H9 (cell line): Measurements from ENCODE around the gene BSDC1. TPM values are rescaled to one million over a fixed set of nuclear protein-coding genes. Genes with fewer than 3 reads are reported as not detected.
A peak's percentile ranks its signal among the peaks of the same experiment; 100 is the strongest.

Experiments used
- DNase-seq: peaks from one replicate; pipeline ENCODE4 v3.0.0-alpha.2; 2017
- H2AFZ ChIP-seq: one replicate; pipeline ENCODE4 v1.6.1; 2013; ENCODE audit warnings: mild to moderate bottlenecking, low read length, control low read depth, moderate library complexity
- H2AK5ac ChIP-seq: 2 replicates; pipeline ENCODE4 v1.6.1; 2013; ENCODE audit warnings: low read length, control low read depth, mixed read lengths; ENCODE audit not compliant: insufficient read length
- H2BK120ac ChIP-seq: one replicate; pipeline ENCODE4 v1.6.1; 2013; ENCODE audit warnings: low read depth, mild to moderate bottlenecking, low read length, control low read depth, inconsistent platforms; ENCODE audit not compliant: poor library complexity, severe bottlenecking
- H2BK12ac ChIP-seq: 2 replicates; pipeline ENCODE4 v1.6.1; 2013; ENCODE audit warnings: low read length, control low read depth, mixed read lengths, low read depth; ENCODE audit not compliant: insufficient read length
- H2BK15ac ChIP-seq: 2 replicates; pipeline ENCODE4 v1.6.1; 2013; ENCODE audit warnings: low read depth, low read length, control low read depth
- H2BK20ac ChIP-seq: one replicate; pipeline ENCODE4 v1.6.1; 2013; ENCODE audit warnings: low read depth, mild to moderate bottlenecking, low read length, control low read depth, inconsistent platforms; ENCODE audit not compliant: poor library complexity, severe bottlenecking
- H2BK5ac ChIP-seq: 2 replicates; pipeline ENCODE4 v1.6.1; 2013; ENCODE audit warnings: low read length, control low read depth, mixed read lengths; ENCODE audit not compliant: insufficient read length
- H3K14ac ChIP-seq: 2 replicates; pipeline ENCODE4 v1.6.1; 2013; ENCODE audit warnings: low read length, control low read depth; ENCODE audit not compliant: insufficient read depth
- H3K18ac ChIP-seq: 2 replicates; pipeline ENCODE4 v1.6.1; 2013; ENCODE audit warnings: low read depth, mild to moderate bottlenecking, mixed read lengths, low read length, control low read depth; ENCODE audit not compliant: insufficient read length
- H3K23ac ChIP-seq: 2 replicates; pipeline ENCODE4 v1.6.1; 2013; ENCODE audit warnings: low read length, control low read depth, mixed read lengths, low read depth; ENCODE audit not compliant: insufficient read length
- H3K23me2 ChIP-seq: 2 replicates; pipeline ENCODE4 v1.6.1; 2013; ENCODE audit warnings: low read depth, mild to moderate bottlenecking, mixed read lengths, low read length, control low read depth; ENCODE audit not compliant: insufficient read length, poor library complexity, severe bottlenecking
- H3K27ac ChIP-seq: 2 replicates; pipeline ENCODE4 v1.5.1; 2013; ENCODE audit warnings: low read length, control low read depth, mixed read lengths, low read depth; ENCODE audit not compliant: insufficient read length
- H3K27me3 ChIP-seq: 2 replicates; pipeline ENCODE4 v1.6.1; 2013; ENCODE audit warnings: low read length, control low read depth, inconsistent platforms; ENCODE audit not compliant: insufficient read depth
- H3K4ac ChIP-seq: 2 replicates; pipeline ENCODE4 v1.6.1; 2013; ENCODE audit warnings: low read depth, mild to moderate bottlenecking, control low read depth, inconsistent platforms, low read length, moderate library complexity
- H3K4me1 ChIP-seq: 2 replicates; pipeline ENCODE4 v1.6.1; 2013; ENCODE audit warnings: low read length, control low read depth, inconsistent platforms; ENCODE audit not compliant: insufficient read depth
- H3K4me2 ChIP-seq: 2 replicates; pipeline ENCODE4 v1.6.1; 2013; ENCODE audit warnings: low read length, control low read depth, mixed read lengths; ENCODE audit not compliant: insufficient read length, insufficient read depth
- H3K56ac ChIP-seq: 2 replicates; pipeline ENCODE4 v1.6.1; 2013; ENCODE audit warnings: low read depth, mild to moderate bottlenecking, mixed read lengths, low read length, control low read depth; ENCODE audit not compliant: insufficient read length
- H3K79me1 ChIP-seq: 2 replicates; pipeline ENCODE4 v1.6.1; 2013; ENCODE audit warnings: low read depth, mild to moderate bottlenecking, moderate library complexity, low read length, control low read depth, inconsistent platforms; ENCODE audit not compliant: insufficient read depth, poor library complexity, severe bottlenecking
- H3K79me2 ChIP-seq: 2 replicates; pipeline ENCODE4 v1.6.1; 2013; ENCODE audit warnings: low read length, control low read depth, inconsistent platforms; ENCODE audit not compliant: insufficient read depth
- H3K9ac ChIP-seq: 2 replicates; pipeline ENCODE4 v1.6.1; 2013; ENCODE audit warnings: low read length, control low read depth, mixed read lengths; ENCODE audit not compliant: insufficient read length; ENCODE audit errors: extremely low read depth
- H3K9me3 ChIP-seq: one replicate; pipeline ENCODE4 v1.6.1; 2013; ENCODE audit warnings: low read depth, low read length, inconsistent platforms; ENCODE audit not compliant: control insufficient read depth
- H3T11ph ChIP-seq: one replicate; pipeline ENCODE4 v1.6.1; 2013; ENCODE audit warnings: mild to moderate bottlenecking, low read length, control low read depth, inconsistent platforms
- H4K20me1 ChIP-seq: one replicate; pipeline ENCODE4 v1.6.1; 2013; ENCODE audit not compliant: control insufficient read depth, insufficient read length, insufficient read depth
- H4K5ac ChIP-seq: 2 replicates; pipeline ENCODE4 v1.6.1; 2013; ENCODE audit warnings: low read depth, mild to moderate bottlenecking, mixed read lengths, low read length, control low read depth; ENCODE audit not compliant: insufficient read length
- H4K8ac ChIP-seq: replicated peaks from 2 replicates; pipeline ENCODE4 v1.6.1; 2013; ENCODE audit warnings: low read length, control low read depth, mixed read lengths, low read depth; ENCODE audit not compliant: insufficient read length
- H4K91ac ChIP-seq: 2 replicates; pipeline ENCODE4 v1.6.1; 2013; ENCODE audit warnings: low read depth, mild to moderate bottlenecking, moderate library complexity, mixed read lengths, low read length, control low read depth; ENCODE audit not compliant: insufficient read length
- H3K27ac Mint-ChIP-seq, 3 experiments: 2 replicates in 2 of 3; 3 replicates in 1 of 3; pipeline ENCODE4 v1.8.0; 2020 to 2021; ENCODE audit warnings: mixed read lengths in 3 of 3, mild to moderate bottlenecking in 1 of 3, moderate library complexity in 1 of 3
- H3K27me3 Mint-ChIP-seq: 2 replicates; pipeline ENCODE4 v1.8.0; 2021; ENCODE audit warnings: low read depth, mild to moderate bottlenecking, moderate library complexity, mixed read lengths
- H3K36me3 Mint-ChIP-seq, 3 experiments: 2 replicates in 2 of 3; 3 replicates in 1 of 3; pipeline ENCODE4 v1.8.0; 2020 to 2021; ENCODE audit warnings: low read depth in 3 of 3, mixed read lengths in 3 of 3; ENCODE audit not compliant: insufficient read depth in 1 of 3
- H3K4me1 Mint-ChIP-seq, 2 experiments: 2 replicates each; pipeline ENCODE4 v1.8.0; 2020; ENCODE audit warnings: mixed read lengths in 2 of 2
- H3K4me3 Mint-ChIP-seq, 2 experiments: 2 replicates in 1 of 2; 3 replicates in 1 of 2; pipeline ENCODE4 v1.8.0; 2020 to 2021; ENCODE audit warnings: mild to moderate bottlenecking in 2 of 2, mixed read lengths in 2 of 2, moderate library complexity in 1 of 2
- H3K9me3 Mint-ChIP-seq, 2 experiments: 2 replicates in 1 of 2; 3 replicates in 1 of 2; pipeline ENCODE4 v1.8.0; 2020; ENCODE audit warnings: mild to moderate bottlenecking in 2 of 2, mixed read lengths in 2 of 2, moderate library complexity in 1 of 2
- CTCF ChIP-seq: fragments of 200-600 bp; sonication (generic); conservative IDR thresholded peaks from 3 replicates; pipeline ENCODE4 v1.8.0; 2021; ENCODE audit warnings: antibody characterized with exemption, mild to moderate bottlenecking
- WGBS: extraction: QIAGEN DNeasy Blood & Tissue Kit; methylation state at CpG from one replicate; pipeline ENCODE4 v1.1.7; 2013; ENCODE audit warnings: missing lambda C conversion rate, low lambda C conversion rate, mixed read lengths; ENCODE audit not compliant: insufficient read length; ENCODE audit errors: extremely low coverage; 5-methylcytosine and 5-hydroxymethylcytosine counted together
- total RNA-seq: library from RNA; stranded (reverse); gene quantifications from 2 replicates; pipeline ENCODE4 v1.2.1, GENCODE V29; 2021

The BSDC1 gene
- total RNA-seq, 1 experiment from 2014 or later, result 52.6 TPM

DNA sequence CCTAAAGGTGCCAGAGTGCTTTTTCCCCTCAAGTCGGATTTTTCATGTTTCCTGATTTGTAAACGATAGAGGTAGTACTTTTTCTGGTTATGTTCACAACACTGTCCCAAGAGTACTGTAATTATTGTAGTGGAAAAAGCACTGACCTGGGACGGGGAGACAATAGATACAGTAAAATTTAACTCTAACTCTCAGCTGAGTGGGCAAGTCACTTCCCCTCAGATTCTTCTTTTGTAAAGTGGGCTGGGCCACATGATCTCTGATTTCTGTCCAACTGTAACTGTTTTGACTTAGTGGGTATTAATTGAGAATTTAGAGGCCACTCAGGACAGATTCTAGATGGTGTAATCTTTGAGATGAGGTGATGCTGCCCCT, 77.4 kb downstream of the BSDC1 start:
- Histone ChIP-seq H2BK5ac (no peak overlapping the region), H4K8ac (no peak overlapping the region), H2BK15ac (no peak overlapping the region), H3K23ac (no peak overlapping the region), H2AFZ (no peak overlapping the region), H3K79me2 (peaks cover 2% of the 10 kb centered on the region; the same call in 1 of the 2 replicates), H3K9ac (no peak overlapping the region), H3K4me2 (no peak overlapping the region), H2BK12ac (no peak overlapping the region), H3K27me3 (no peaks in the 10 kb centered on the region), H3K27ac (no peak overlapping the region), H2AK5ac (no peak overlapping the region), H3K4me1 (no peaks in the 10 kb centered on the region), H3T11ph (no peak overlapping the region), H3K9me3 (no peaks in the 10 kb centered on the region), H4K5ac (no peak overlapping the region), H3K4ac (no peak overlapping the region), H3K56ac (no peak overlapping the region), H3K14ac (no peak overlapping the region), H3K18ac (no peak overlapping the region), H2BK20ac (no peak overlapping the region), H4K20me1 (no peaks in the 10 kb centered on the region), H3K23me2 (no peaks in the 10 kb centered on the region), H2BK120ac (no peak overlapping the region), H3K79me1 (no peaks in the 10 kb centered on the region), H4K91ac (no peak overlapping the region)
- no peak for DNase-seq
- peaks cover 0 to 4% of the 10 kb centered on the region in 2 experiments; a peak in 1 of 4 replicates for H3K4me1 Mint-ChIP-seq
- H3K36me3 Mint-ChIP-seq, result peaks cover 8 to 38% (median 30%) of the 10 kb centered on the region in 3 experiments; a peak in 6 of 7 replicates
- no peak overlapping the region for H3K4me3 Mint-ChIP-seq
- 0 out of 7 replicates have a peak overlapping the region, but pooled peaks of 1 of the 3 experiments have one; percentile 8 for H3K27ac Mint-ChIP-seq
- TF ChIP-seq CTCF, result no peak
- WGBS, result no CpG with 5 or more reads among the region's 3 CpGs
- no peaks in the 10 kb centered on the region for H3K9me3 Mint-ChIP-seq
- H3K27me3 Mint-ChIP-seq, result no peaks in the 10 kb centered on the region

Other genes with a start within 250 kb of the BSDC1 start
- gene TXLNA, start 214.8 kb downstream of the BSDC1 start, total RNA-seq, result 67.3 and 69.4 TPM in 2 replicates
- gene CCDC28B, start 193.8 kb downstream of the BSDC1 start, total RNA-seq, result 20.7 and 21.3 TPM in 2 replicates
- gene IQCC, start 188.8 kb downstream of the BSDC1 start, total RNA-seq, result 5.1 and 5.3 TPM in 2 replicates
- gene DCDC2B, start 185.4 kb downstream of the BSDC1 start, total RNA-seq, result not detected in 2 replicates
- 19.5 and 19.7 TPM in 2 replicates for gene TMEM234, start 172.1 kb downstream of the BSDC1 start, total RNA-seq
- gene EIF3I, start 172.0 kb downstream of the BSDC1 start, total RNA-seq, result 222 and 224 TPM in 2 replicates
- gene FAM167B, start 147.2 kb downstream of the BSDC1 start, total RNA-seq, result 1.5 and 2.1 TPM in 2 replicates
- gene LCK, start 143.2 kb downstream of the BSDC1 start, total RNA-seq, result 37.0 and 37.6 TPM in 2 replicates
- gene HDAC1, start 102.4 kb downstream of the BSDC1 start, total RNA-seq, result 162 and 174 TPM in 2 replicates
- gene MARCKSL1, start 58.2 kb downstream of the BSDC1 start, total RNA-seq, result 457 and 470 TPM in 2 replicates
- gene FAM229A, start 32.0 kb downstream of the BSDC1 start, total RNA-seq, result 5.6 and 8.3 TPM in 2 replicates
- 1.6 and 2.1 TPM in 2 replicates for gene TSSK3, start 31.9 kb downstream of the BSDC1 start, total RNA-seq
- gene ZBTB8B, start 70.6 kb upstream of the BSDC1 start, total RNA-seq, result 1.6 and 1.9 TPM in 2 replicates
- 11.1 and 11.3 TPM in 2 replicates for gene ZBTB8A, start 145.0 kb upstream of the BSDC1 start, total RNA-seq